ENCODE measurements around the gene ITCH. TPM values are rescaled to one million over a fixed set of nuclear protein-coding genes. Genes with fewer than 3 reads are reported as not detected.

Gene ITCH
- total RNA-seq (2022; extraction: Qiagen RNA extraction; ENCODE audit: low read depth) = 22.5 to 36.8 TPM (median 32.7 TPM) in 5 replicates

DNA sequence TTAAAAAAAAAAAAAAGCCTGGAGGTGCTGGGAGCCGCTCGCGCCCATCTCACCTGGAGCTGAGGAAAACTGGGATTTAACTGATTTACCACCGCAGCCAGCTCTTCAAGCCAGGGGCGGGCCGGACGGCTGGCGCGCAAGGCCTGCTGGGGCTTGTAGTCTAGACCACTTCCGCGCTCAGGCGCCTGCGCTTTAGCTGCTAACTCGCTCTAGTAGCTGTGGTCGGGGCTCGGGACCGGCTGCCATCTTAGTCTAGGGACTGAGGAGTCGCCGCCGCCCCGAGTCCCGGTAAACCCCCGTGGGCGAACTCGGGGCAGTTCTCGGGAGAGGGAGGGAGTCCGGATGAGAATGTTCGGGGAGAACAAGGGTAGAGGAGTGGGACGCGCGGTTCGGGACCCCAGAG lies at the start of gene ITCH:
Gene ITCH (plus strand): TSS at position 212 of the 403 bp plus-strand sequence. CDS start 30,539 bp downstream, outside the sequence.

DNA sequence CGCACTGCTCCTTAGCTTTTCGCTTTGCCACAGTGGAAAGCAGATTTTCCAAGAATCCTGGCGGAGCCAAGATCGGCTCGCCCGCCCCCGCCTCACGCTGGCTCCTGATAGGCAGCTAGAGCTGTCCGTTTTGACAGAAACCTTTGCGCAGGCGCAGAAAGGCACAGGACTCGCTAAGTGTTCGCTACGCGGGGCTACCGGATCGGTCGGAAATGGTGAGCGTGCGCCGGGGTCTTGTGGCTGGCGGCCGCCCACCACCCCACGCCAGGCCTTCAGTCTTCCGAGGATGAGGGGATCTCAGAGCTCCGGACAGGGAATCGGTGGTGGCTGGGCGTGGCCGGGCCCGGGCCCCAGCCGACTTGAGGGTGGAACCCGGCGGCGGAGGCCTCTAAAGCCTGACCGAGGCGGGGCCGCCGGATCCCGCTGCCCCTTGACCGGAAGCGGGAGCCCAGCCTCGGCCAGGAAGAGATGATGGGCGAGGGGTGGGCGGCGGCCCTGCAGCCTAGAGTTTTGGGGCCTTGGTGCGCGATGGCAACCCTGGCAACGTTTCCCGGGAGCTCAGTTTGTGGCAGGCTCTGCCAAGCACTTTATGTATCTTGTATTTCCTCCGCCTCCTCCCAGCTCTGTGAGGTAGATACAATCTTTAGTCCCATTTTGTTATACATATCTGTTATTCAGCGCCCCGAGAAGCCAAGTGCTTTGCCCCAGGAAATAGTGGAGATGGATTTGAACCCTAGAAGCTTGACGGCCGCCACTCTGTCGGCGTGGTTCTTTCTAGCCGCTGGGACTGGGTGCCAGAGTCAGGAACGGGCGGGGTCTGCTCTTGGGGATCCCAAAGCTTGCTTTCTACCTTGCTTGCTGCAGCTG lies 153.4 kb downstream of the ITCH start, which contains the start of gene DYNLRB1:
Gene DYNLRB1 (plus strand): TSS at position 176 of the 867 bp plus-strand sequence. CDS start 37 bp downstream, at position 213.

DNA sequence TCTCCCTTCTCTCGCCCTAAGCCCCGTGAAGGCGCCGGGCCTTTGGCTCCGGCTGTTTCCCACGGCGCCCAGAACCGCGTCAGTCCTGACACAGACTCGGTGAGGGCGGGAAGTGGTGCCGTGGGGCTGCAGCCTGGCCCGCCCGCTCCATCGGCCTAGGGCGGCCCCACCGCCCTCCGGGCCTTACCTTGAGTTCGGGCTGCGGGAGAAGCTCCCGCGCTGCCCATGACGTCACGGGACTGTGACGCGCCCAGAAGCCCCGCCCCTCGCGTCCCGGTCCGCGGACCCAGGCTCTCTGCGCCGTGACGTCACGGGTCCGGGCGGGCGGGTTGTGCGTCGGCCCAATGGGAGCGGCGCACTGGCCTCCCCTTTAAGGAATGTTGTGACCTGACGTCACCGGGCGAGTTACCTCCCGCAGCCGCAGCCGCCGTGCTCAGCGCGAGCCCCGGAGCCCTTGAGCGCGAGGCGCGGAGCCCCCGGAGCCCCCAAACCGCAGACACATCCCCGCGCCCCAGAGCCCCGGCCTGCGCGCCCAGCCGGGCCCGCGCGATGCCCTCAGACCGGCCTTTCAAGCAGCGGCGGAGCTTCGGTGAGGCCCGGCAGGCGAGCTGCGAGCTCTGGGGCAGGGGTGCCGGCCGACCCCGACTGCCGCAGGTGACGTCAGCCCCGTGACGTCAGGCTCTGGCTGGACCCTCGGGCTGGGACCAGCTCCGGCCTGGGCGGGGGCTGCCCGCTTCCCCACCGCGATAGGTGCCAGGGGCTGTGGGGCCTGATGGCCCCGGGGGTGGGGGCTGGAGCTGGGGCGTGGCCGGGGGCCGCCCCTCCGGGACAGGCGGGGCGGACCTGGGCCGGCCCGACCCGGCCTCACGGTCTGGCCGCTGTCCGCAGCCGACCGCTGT lies 195.5 kb downstream of the ITCH start, which contains the start of gene MAP1LC3A:
Gene MAP1LC3A (plus strand): TSS at position 399 of the 899 bp plus-strand sequence. CDS start 151 bp downstream, at position 550.

Other genes with a start within 250 kb of the ITCH start
- gene ASIP, start 121.8 kb upstream of the ITCH start, total RNA-seq (2022; extraction: Qiagen RNA extraction; ENCODE audit: low read depth) = not detected in 5 replicates
- gene AHCY, start 59.9 kb upstream of the ITCH start, total RNA-seq (2022; extraction: Qiagen RNA extraction; ENCODE audit: low read depth) = 302 to 333 TPM (median 329 TPM) in 5 replicates
- 230 to 251 TPM (median 240 TPM) in 5 replicates for gene DYNLRB1, start 153.1 kb downstream of the ITCH start, total RNA-seq (2022; extraction: Qiagen RNA extraction; ENCODE audit: low read depth)
- gene MAP1LC3A, start 195.4 kb downstream of the ITCH start, total RNA-seq (2022; extraction: Qiagen RNA extraction; ENCODE audit: low read depth) = 21.1 to 28.2 TPM (median 26.4 TPM) in 5 replicates

Measured in A549 treated with GW870086 at 1 μM for 4 hours (cell line).